DOHH2 (cell line): ENCODE data around the gene RUNX2.

Source experiments
- H3F3A ChIP-seq: fragments of 200-600 bp; sonication (generic), shearing (Covaris generic); 2 replicates; pipeline ENCODE4 v1.6.0; 2016; ENCODE audit warnings: antibody characterized with exemption, mild to moderate bottlenecking; ENCODE audit not compliant: control insufficient read depth, insufficient read depth
- H3K27ac ChIP-seq: fragments of 200-600 bp; sonication (generic); 2 replicates; pipeline ENCODE4 v1.5.1; 2014; ENCODE audit warnings: low read depth, mild to moderate bottlenecking, low read length, moderate library complexity
- H3K27me3 ChIP-seq: fragments of 200-600 bp; sonication (generic); 2 replicates; pipeline ENCODE4 v1.6.1; 2014; ENCODE audit warnings: mild to moderate bottlenecking, low read length, mixed read lengths; ENCODE audit not compliant: control insufficient read depth
- H3K36me3 ChIP-seq: fragments of 200-600 bp; sonication (generic); 2 replicates; pipeline ENCODE4 v1.6.1; 2014; ENCODE audit warnings: mild to moderate bottlenecking, low read length, moderate library complexity, mixed read lengths; ENCODE audit not compliant: control insufficient read depth
- H3K4me1 ChIP-seq: fragments of 200-600 bp; sonication (generic); 2 replicates; pipeline ENCODE4 v1.6.1; 2014; ENCODE audit warnings: mild to moderate bottlenecking, low read length, mixed read lengths; ENCODE audit not compliant: control insufficient read depth
- H3K4me2 ChIP-seq: fragments of 200-600 bp; sonication (generic); 2 replicates; pipeline ENCODE4 v1.6.0; 2014; ENCODE audit warnings: mild to moderate bottlenecking, low read length, moderate library complexity
- H3K4me3 ChIP-seq: fragments of 200-600 bp; sonication (generic); 2 replicates; pipeline ENCODE4 v1.5.1; 2014; ENCODE audit warnings: mild to moderate bottlenecking, low read length, mixed read lengths
- H3K79me2 ChIP-seq: fragments of 200-600 bp; sonication (generic); 2 replicates; pipeline ENCODE4 v1.6.1; 2014; ENCODE audit warnings: mild to moderate bottlenecking, low read length, mixed read lengths; ENCODE audit not compliant: control insufficient read depth
- H3K9me2 ChIP-seq: fragments of 200-600 bp; sonication (generic); replicated peaks from 2 replicates; pipeline ENCODE4 v1.6.1; 2014; ENCODE audit warnings: mild to moderate bottlenecking, low read length, mixed read lengths; ENCODE audit not compliant: control insufficient read depth
- H3K9me3 ChIP-seq: fragments of 200-600 bp; sonication (generic); 2 replicates; pipeline ENCODE4 v1.6.1; 2014; ENCODE audit warnings: antibody characterized with exemption, low read length, mixed read lengths; ENCODE audit not compliant: control insufficient read depth, insufficient read depth
- H4K20me1 ChIP-seq: fragments of 200-600 bp; sonication (generic); 2 replicates; pipeline ENCODE4 v1.6.0; 2014; ENCODE audit warnings: low read depth, mild to moderate bottlenecking, antibody characterized with exemption, low read length, moderate library complexity; ENCODE audit not compliant: control insufficient read depth, insufficient read depth
- CTCF ChIP-seq: fragments of 200-600 bp; sonication (generic); IDR thresholded peaks from one replicate; pipeline ENCODE4 v1.5.1; 2014; ENCODE audit warnings: antibody characterized with exemption, mild to moderate bottlenecking, low read depth, low read length; ENCODE audit not compliant: poor library complexity, severe bottlenecking
- EZH2phosphoT487 ChIP-seq: fragments of 200-600 bp; sonication (generic); IDR thresholded peaks from 2 replicates; pipeline ENCODE4 v1.6.1; 2017; ENCODE audit warnings: borderline replicate concordance, mild to moderate bottlenecking, antibody characterized with exemption, low read length, moderate library complexity, mixed read lengths

The RUNX2 gene

GRCh38 chr6:45569210-45569945 is 241.2 kb downstream of the RUNX2 start:
- Histone ChIP-seq H4K20me1 (no peaks in the 10 kb centered on the region), H3K4me1 (no peaks in the 10 kb centered on the region), H3K27me3 (peaks cover 9% of the 10 kb centered on the region), H3K4me3 (no peak overlapping the region), H3K4me2 (no peak overlapping the region), H3K27ac (no peak overlapping the region), H3K36me3 (no peaks in the 10 kb centered on the region), H3K9me2 (no peaks in the 10 kb centered on the region), H3K79me2 (no peaks in the 10 kb centered on the region), H3F3A (no peaks in the 10 kb centered on the region), H3K9me3 (no peaks in the 10 kb centered on the region)
- TF ChIP-seq EZH2phosphoT487 = no peak
- no peak for TF ChIP-seq CTCF

GRCh38 chr6:45571159-45571558 is 243.0 kb downstream of the RUNX2 start:
- Histone ChIP-seq H3K79me2 (no peaks in the 10 kb centered on the region), H3K27ac (no peak overlapping the region)
- TF ChIP-seq CTCF (no peak), EZH2phosphoT487 (no peak)

GRCh38 chr6:45572833-45573232 is 244.7 kb downstream of the RUNX2 start:
- Histone ChIP-seq H3K27ac (no peak overlapping the region), H4K20me1 (no peaks in the 10 kb centered on the region), H3K4me1 (no peaks in the 10 kb centered on the region), H3K4me3 (no peak overlapping the region), H3K9me3 (no peaks in the 10 kb centered on the region), H3F3A (no peaks in the 10 kb centered on the region), H3K4me2 (no peak overlapping the region), H3K27me3 (no peaks in the 10 kb centered on the region), H3K36me3 (no peaks in the 10 kb centered on the region), H3K79me2 (no peaks in the 10 kb centered on the region), H3K9me2 (no peaks in the 10 kb centered on the region)
- TF ChIP-seq CTCF (no peak), EZH2phosphoT487 (no peak)

More at GRCh38 chr6:45571159-45571558, 243.0 kb downstream of the RUNX2 start:
- no peak overlapping the region for H3K4me2 ChIP-seq
- no peaks in the 10 kb centered on the region for H3F3A ChIP-seq
- H3K27me3 ChIP-seq = peaks cover under 1% of the 10 kb centered on the region
- no peaks in the 10 kb centered on the region for H3K9me3 ChIP-seq
- no peaks in the 10 kb centered on the region for H4K20me1 ChIP-seq
- no peak overlapping the region for H3K4me3 ChIP-seq
- H3K9me2 ChIP-seq = no peaks in the 10 kb centered on the region
- H3K4me1 ChIP-seq = no peaks in the 10 kb centered on the region
- no peaks in the 10 kb centered on the region for H3K36me3 ChIP-seq
